K562 (cell line): ENCODE measurements around the gene LCP2. TPM values are rescaled to one million over a fixed set of nuclear protein-coding genes. Genes with fewer than 3 reads are reported as not detected.
A peak's percentile ranks its signal among the peaks of the same experiment; 100 is the strongest.

ENCODE experiments used
- ATAC-seq: fragments of 200-7000 bp; cut with Tn5 transposase; 3 replicates; pipeline ENCODE4 v1.9.1; 2020; ENCODE audit warnings: moderate library complexity
- BruUV-seq: library from RNA; stranded (reverse); fragments of 400-500 nt; replicated peaks from 2 replicates; lab custom pipeline; 2021; lab: Mats Ljungman, UMichigan
- CTCF ChIA-PET: fragments of 300-600 bp; formaldehyde crosslinking; extraction: SDS; loops from one replicate; lab custom pipeline; 2021; ENCODE audit warnings: low intra/inter-chr PET ratio; lab: Yijun Ruan, JAX
- POLR2A ChIA-PET: fragments of 300-600, 350-650 bp; sonication (Branson Sonifier 250); formaldehyde crosslinking; extraction: SDS; loops from one replicate; lab custom pipeline; 2021; ENCODE audit warnings: antibody characterized with exemption, inconsistent platforms; lab: Yijun Ruan, JAX
- DNase-seq, 4 experiments: peaks; one replicate each; pipeline versions ENCODE4 v3.0.0 to v3.0.0-alpha.2; 2011 to 2018; ENCODE audit warnings: low spot score in 3 of 4, mixed read lengths in 3 of 4; ENCODE audit errors: extremely low read depth in 1 of 4
- FAIRE-seq: peaks from 2 replicates; lab custom pipeline; 2011; peaks lifted over from hg19 to GRCh38; lab: Jason Lieb, UNC
- H2AFZ ChIP-seq: 2 replicates; pipeline ENCODE4 v1.6.0; 2011; ENCODE audit warnings: low read depth, low read length, control low read depth, inconsistent platforms
- H3K27ac ChIP-seq: fragments of 200-600 bp; 3 replicates; pipeline ENCODE4 v1.8.0; 2011; ENCODE audit warnings: low read depth, mild to moderate bottlenecking, control low read depth, inconsistent platforms, low read length, moderate library complexity, mixed read lengths; ENCODE audit errors: extremely low read depth
- H3K27me3 ChIP-seq, 2 experiments: fragments of 300-600 bp in 1 of 2; 2 replicates in 1 of 2; 3 replicates in 1 of 2; pipeline versions ENCODE4 v1.6.0 to v1.8.0; 2011; ENCODE audit warnings: inconsistent platforms in 2 of 2, low read length in 2 of 2, mild to moderate bottlenecking in 1 of 2, mixed read lengths in 1 of 2, moderate library complexity in 1 of 2; ENCODE audit not compliant: control insufficient read depth in 2 of 2, insufficient read depth in 2 of 2
- H3K36me3 ChIP-seq: fragments of 300-600 bp; 3 replicates; pipeline ENCODE4 v1.8.0; 2011; ENCODE audit warnings: mild to moderate bottlenecking, low read length, inconsistent platforms; ENCODE audit not compliant: control insufficient read depth, insufficient read depth
- H3K4me1 ChIP-seq, 2 experiments: fragments of 200-600 bp in 1 of 2; replicated peaks in 1 of 2; 2 replicates in 1 of 2; 3 replicates in 1 of 2; pipeline versions ENCODE4 v1.5.1 to v1.8.0; 2011; ENCODE audit warnings: inconsistent platforms in 2 of 2, low read length in 2 of 2, mild to moderate bottlenecking in 1 of 2, mixed read lengths in 1 of 2, moderate library complexity in 1 of 2; ENCODE audit not compliant: control insufficient read depth in 2 of 2, insufficient read depth in 2 of 2
- H3K4me2 ChIP-seq: 2 replicates; pipeline ENCODE4 v1.6.1; 2011; ENCODE audit warnings: low read length, control low read depth, inconsistent platforms, mixed read lengths; ENCODE audit not compliant: insufficient read depth
- H3K4me3 ChIP-seq: fragments of 200-600 bp; sonication (generic), shearing (Covaris generic); 2 replicates; pipeline ENCODE4 v1.5.1; 2016; ENCODE audit warnings: control low read depth, inconsistent platforms
- H3K79me2 ChIP-seq: fragments of 200-600 bp; 3 replicates; pipeline ENCODE4 v1.8.0; 2011; ENCODE audit warnings: low read length, inconsistent platforms; ENCODE audit not compliant: control insufficient read depth, insufficient read depth
- H3K9ac ChIP-seq, 2 experiments: 2 replicates each; pipeline versions ENCODE4 v1.6.0 to v1.6.1; 2011; ENCODE audit warnings: low read depth in 2 of 2, low read length in 2 of 2, control low read depth in 1 of 2, inconsistent platforms in 1 of 2, mild to moderate bottlenecking in 1 of 2, mixed read lengths in 1 of 2; ENCODE audit not compliant: insufficient read depth in 1 of 2
- H3K9me1 ChIP-seq: one replicate; pipeline ENCODE4 v1.6.0; 2011; ENCODE audit warnings: inconsistent platforms, mild to moderate bottlenecking, low read length, moderate library complexity; ENCODE audit not compliant: control insufficient read depth, insufficient read depth
- H3K9me3 ChIP-seq: replicated peaks from 2 replicates; pipeline ENCODE4 v1.5.1; 2011; ENCODE audit warnings: low read depth, low read length, inconsistent platforms; ENCODE audit not compliant: control insufficient read depth, insufficient read depth
- H4K20me1 ChIP-seq: replicated peaks from 2 replicates; pipeline ENCODE4 v1.6.1; 2011; ENCODE audit warnings: low read length, inconsistent platforms, mixed read lengths; ENCODE audit not compliant: control insufficient read depth, insufficient read depth
- ADNP ChIP-seq: fragments of 200-800 bp; sonication (Bioruptor generic); IDR thresholded peaks from 2 replicates; pipeline ENCODE4 v1.6.1; 2016; ENCODE audit warnings: missing genetic modification characterization, missing compliant biosample characterization
- ARNT ChIP-seq, 2 experiments: fragments of 450-650 bp; IDR thresholded peaks; 2 replicates each; pipeline ENCODE4 v1.6.1; 2016; ENCODE audit warnings: mild to moderate bottlenecking in 1 of 2
- CTBP1 ChIP-seq: fragments of 450-650 bp; IDR thresholded peaks from 2 replicates; pipeline ENCODE4 v1.6.1; 2016; ENCODE audit warnings: borderline replicate concordance
- ELK1 ChIP-seq: sonication (generic); formaldehyde crosslinking; IDR thresholded peaks from 2 replicates; pipeline ENCODE4 v1.8.1; 2022; ENCODE audit warnings: missing genetic modification reagents
- ETV5 ChIP-seq: sonication (generic); formaldehyde crosslinking; IDR thresholded peaks from 2 replicates; pipeline ENCODE4 v1.4.0; 2020; ENCODE audit warnings: low read depth, mild to moderate bottlenecking, missing genetic modification reagents
- FOXP4 ChIP-seq: sonication (generic); formaldehyde crosslinking; IDR thresholded peaks from 2 replicates; pipeline ENCODE4 v1.8.0; 2022; ENCODE audit warnings: mild to moderate bottlenecking, missing genetic modification reagents, borderline replicate concordance
- HMGN3 ChIP-seq: IDR thresholded peaks from 2 replicates; pipeline ENCODE4 v1.6.1; 2011; ENCODE audit warnings: borderline replicate concordance, low read depth, mild to moderate bottlenecking, mixed read lengths, low read length; ENCODE audit not compliant: insufficient read length; ENCODE audit errors: extremely low read depth
- IRF2 ChIP-seq: sonication (generic); formaldehyde crosslinking; IDR thresholded peaks from 2 replicates; pipeline ENCODE4 v1.8.1; 2022; ENCODE audit warnings: mild to moderate bottlenecking, missing genetic modification reagents
- SIX5 ChIP-seq, 2 experiments: IDR thresholded peaks; 2 replicates each; pipeline ENCODE4 v1.6.1; 2011; ENCODE audit warnings: low read length in 2 of 2, borderline replicate concordance in 1 of 2, low read depth in 1 of 2, mild to moderate bottlenecking in 1 of 2, moderate library complexity in 1 of 2; ENCODE audit not compliant: insufficient read depth in 1 of 2
- SRSF1 ChIP-seq: fragments of 200-400 bp; formaldehyde crosslinking; IDR thresholded peaks from 2 replicates; pipeline ENCODE4 v1.6.1; 2017; ENCODE audit warnings: mild to moderate bottlenecking, low read depth, low read length, moderate library complexity
- TRIM24 ChIP-seq, 2 experiments: fragments of 450-650 bp; IDR thresholded peaks; 2 replicates each; pipeline ENCODE4 v1.6.1; 2016
- USF2 ChIP-seq: sonication (generic); formaldehyde crosslinking; IDR thresholded peaks from 2 replicates; pipeline ENCODE4 v1.5.0; 2020; ENCODE audit warnings: missing genetic modification reagents
- WHSC1 ChIP-seq: IDR thresholded peaks from one replicate; pipeline ENCODE4 v1.6.1; 2012; ENCODE audit warnings: low read length, control low read depth, inconsistent platforms
- XRCC5 ChIP-seq: fragments of 200-400 bp; formaldehyde crosslinking; IDR thresholded peaks from 2 replicates; pipeline ENCODE4 v1.6.1; 2017; ENCODE audit warnings: low read depth, mild to moderate bottlenecking, low read length
- ZEB2 ChIP-seq: fragments of 450-650 bp; IDR thresholded peaks from 2 replicates; pipeline ENCODE4 v1.6.1; 2016
- ZNF134 ChIP-seq: fragments of 250-450 bp; sonication (Bioruptor Pico); conservative IDR thresholded peaks from 2 replicates; pipeline ENCODE4 v1.4.0; 2020
- ZNF589 ChIP-seq: fragments of 200-800 bp; sonication (Bioruptor generic); IDR thresholded peaks from 2 replicates; pipeline ENCODE4 v1.6.1; 2016; ENCODE audit warnings: low read depth, missing genetic modification characterization, missing compliant biosample characterization
- ZNF830 ChIP-seq: fragments of 250-450 bp; sonication (Bioruptor Pico); IDR thresholded peaks from 2 replicates; pipeline ENCODE4 v1.5.0; 2021; ENCODE audit warnings: mild to moderate bottlenecking
- WGBS: fragments of 100-300 bp; shearing (Covaris generic); methylation state at CpG from one replicate; pipeline ENCODE4 v1.1.6; 2016; ENCODE audit warnings: low coverage, mixed read lengths; ENCODE audit not compliant: insufficient coverage; ENCODE audit errors: missing lambda C conversion rate; 5-methylcytosine and 5-hydroxymethylcytosine counted together
- in situ Hi-C: fragments of 300-500 bp; cut with MboI; formaldehyde crosslinking; loops from 4 replicates; pipeline ENCODE4 v1.15.0; 2018; ENCODE audit warnings: inconsistent platforms, mixed read lengths
- intact Hi-C: fragments of 100-400 bp; cut with micrococcal nuclease; formaldehyde crosslinking; loops from 2 replicates; pipeline ENCODE4 v1.14.2; 2022
- polyA plus RNA-seq, 8 experiments: library from polyadenylated mRNA; depleted of rRNA in 4 of 8; stranded (reverse) in 5 of 8; unstranded in 3 of 8; fragments of >200 nt; fragmentation: Nextera tagmentation in 2 of 8; fragmentation: Illumina TruSeq in 1 of 8; extraction: Ambion mirVana in 2 of 8; extraction: Trizol in 1 of 8; gene quantifications; 2 replicates each; pipeline versions ENCODE4 v1.2.1 to v1.2.3, GENCODE V29; 2011 to 2014; ENCODE audit warnings: inconsistent platforms in 1 of 8, missing spikeins in 1 of 8
- total RNA-seq, 7 experiments: library from RNA; depleted of rRNA in 6 of 7; stranded (reverse); fragments of >200 nt in 6 of 7; fragmentation: Illumina TruSeq in 2 of 7; extraction: Trizol in 2 of 7; gene quantifications; 2 replicates each; pipeline versions ENCODE4 v1.2.1 to v1.2.3, GENCODE V29; 2011 to 2021; ENCODE audit warnings: low replicate concordance in 1 of 7
- TF ChIP-seq, protein P1 (sequence below), 2 experiments: IDR thresholded peaks; 2 replicates each; pipeline ENCODE4 v1.6.1; 2011; ENCODE audit warnings: borderline replicate concordance in 1 of 2, control low read depth in 1 of 2, low read depth in 1 of 2, low read length in 1 of 2, mild to moderate bottlenecking in 1 of 2, mixed read lengths in 1 of 2, moderate library complexity in 1 of 2; ENCODE audit not compliant: insufficient read depth in 1 of 2, insufficient read length in 1 of 2, poor library complexity in 1 of 2, severe bottlenecking in 1 of 2; ENCODE audit errors: extremely low read depth in 1 of 2

The LCP2 gene
- total and polyA plus RNA-seq, 9 of the 15 experiments (the other 6 are each of a cell fraction or from before 2014, with no cell fraction given), result 4.0 to 31.3 (median 14.6) TPM

GRCh38 chr5:170305646-170306025 is 8.1 kb upstream of the LCP2 start:
- H3K79me2 ChIP-seq, result no peaks in the 10 kb centered on the region
- intact Hi-C loops, result loop anchor here (2.0 kb wide), 2 partner anchors 25 to 27 kb away; no protein-coding TSS in a partner anchor
- H4K20me1 ChIP-seq, result no peaks in the 10 kb centered on the region
- 15% methylated on average over 3 of the region's 3 CpGs for WGBS
- H2AFZ ChIP-seq, result peak overlapping the region; percentile 76
- no peak overlapping the region for H3K4me3 ChIP-seq
- ChIA-PET POLR2A (interaction anchor here (1.0 to 1.3 kb wide), 2 partner anchors 28 to 53 kb away, joined by 4 read pairs; no protein-coding TSS in a partner anchor), CTCF (no interaction called here)
- ATAC-seq (no peak), DNase-seq (no peak), FAIRE-seq (no peak)
- no TSS peak for BruUV-seq
- H3K27ac ChIP-seq, result peak overlapping the region; percentile 65
- H3K9me1 ChIP-seq, result no peaks in the 10 kb centered on the region
- peaks cover 9 to 63% of the 10 kb centered on the region in 2 experiments for H3K4me1 ChIP-seq
- no peaks in the 10 kb centered on the region for H3K36me3 ChIP-seq
- in situ Hi-C loops, result no loop called here
- no peaks in the 10 kb centered on the region for H3K27me3 ChIP-seq
- H3K9me3 ChIP-seq, result no peaks in the 10 kb centered on the region
- peak overlapping the region in 1 of 2 experiments; percentile 46; a peak in 2 of 4 replicates for H3K9ac ChIP-seq
- no peak overlapping the region for H3K4me2 ChIP-seq
- TF ChIP-seq, protein P1, sequence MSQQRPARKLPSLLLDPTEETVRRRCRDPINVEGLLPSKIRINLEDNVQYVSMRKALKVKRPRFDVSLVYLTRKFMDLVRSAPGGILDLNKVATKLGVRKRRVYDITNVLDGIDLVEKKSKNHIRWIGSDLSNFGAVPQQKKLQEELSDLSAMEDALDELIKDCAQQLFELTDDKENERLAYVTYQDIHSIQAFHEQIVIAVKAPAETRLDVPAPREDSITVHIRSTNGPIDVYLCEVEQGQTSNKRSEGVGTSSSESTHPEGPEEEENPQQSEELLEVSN (IDR thresholded peaks at IDR 0.05; ENCODE audit: borderline replicate concordance in 1 of 2, extremely low read depth in 1 of 2, insufficient read depth in 1 of 2, insufficient read length in 1 of 2, low read depth in 1 of 2, low read length in 1 of 2, poor library complexity in 1 of 2, severe bottlenecking in 1 of 2), result peak in 1 of 2 experiments; percentile 7
- TF ChIP-seq ZEB2 (no peak), IRF2 (CRISPR knock-in tag) (no peak), ZNF830 (no peak), HMGN3 (no peak), XRCC5 (no peak), ZNF589 (no peak), CTBP1 (no peak), ZNF134 (no peak), TRIM24 (IDR thresholded peaks at IDR 0.05) (0 out of 4 replicates have a peak, but pooled peaks of 1 of the 2 experiments have one; percentile 1), SRSF1 (no peak), SIX5 (IDR thresholded peaks at IDR 0.05; ENCODE audit: borderline replicate concordance in 1 of 2, insufficient read depth in 1 of 2, low read depth in 1 of 2, low read length in 2 of 2) (no peak), ETV5 (CRISPR knock-in tag) (no peak), ELK1 (CRISPR knock-in tag) (no peak), WHSC1 (no peak), ARNT (IDR thresholded peaks at IDR 0.05) (no peak), ADNP (tag) (0 out of 2 replicates have a peak, but pooled peaks have one; percentile 12), USF2 (CRISPR knock-in tag) (no peak), FOXP4 (CRISPR knock-in tag) (no peak)
